ENCODE data around the gene KLK5. TPM values are rescaled to one million over a fixed set of nuclear protein-coding genes. Genes with fewer than 3 reads are reported as not detected.

The KLK5 gene
- polyA plus RNA-seq, 2 of the 4 experiments (the other 2 are of a cell fraction) = not detected

GRCh38 chr19:50963381-50963780, 10.5 kb upstream of the KLK5 start:
- CTCF ChIA-PET = no interaction called here
- Histone ChIP-seq H3K9me3 (peaks cover 5% of the 10 kb centered on the region; the same call in 2 of the 3 replicates), H3K4me3 (no peak overlapping the region), H3K4me2 (no peak overlapping the region), H3K27ac (no peak overlapping the region), H3K4me1 (no peaks in the 10 kb centered on the region)
- WGBS (ENCODE audit: missing lambda C conversion rate) = 32% methylated on average over 6 of the region's 6 CpGs
- no peak for DNase-seq (ENCODE audit: low read depth in 1 of 2, low spot score in 1 of 2)
- ATAC-seq = no peak
- FAIRE-seq = no peak
- POLR2A ChIA-PET = no interaction called here
- TF ChIP-seq BHLHE40 (IDR thresholded peaks at IDR 0.05; ENCODE audit: low read depth, low read length) = no peak
- no peak for TF ChIP-seq E2F6 (IDR thresholded peaks at IDR 0.05; ENCODE audit: borderline replicate concordance, low read depth)
- no peak for TF ChIP-seq MYC (IDR thresholded peaks at IDR 0.05; ENCODE audit: borderline replicate concordance, low read length)
- TF ChIP-seq FOSL2 (IDR thresholded peaks at IDR 0.05) = no peak
- TF ChIP-seq FOSL2 (CRISPR knock-in tag; IDR thresholded peaks at IDR 0.05) = no peak
- TF ChIP-seq GATA3 (IDR thresholded peaks at IDR 0.05; ENCODE audit: borderline replicate concordance) = no peak
- TF ChIP-seq POLR2A (IDR thresholded peaks at IDR 0.05; ENCODE audit: low read length) = no peak
- TF ChIP-seq HOXB5 (CRISPR knock-in tag; IDR thresholded peaks at IDR 0.05) = no peak
- no peak for TF ChIP-seq CEBPB (IDR thresholded peaks at IDR 0.05)
- TF ChIP-seq HOXB13 (CRISPR knock-in tag; IDR thresholded peaks at IDR 0.05; ENCODE audit: low read depth) = no peak
- TF ChIP-seq HES2 (IDR thresholded peaks at IDR 0.05) = no peak
- TF ChIP-seq NFE2L2 (conservative IDR thresholded peaks at IDR 0.05; ENCODE audit: low read length) = no peak
- no peak for TF ChIP-seq FOSB (CRISPR knock-in tag; IDR thresholded peaks at IDR 0.05)
- no peak for TF ChIP-seq CHD4 (IDR thresholded peaks at IDR 0.05; ENCODE audit: borderline replicate concordance)
- TF ChIP-seq ZC3H11A (IDR thresholded peaks at IDR 0.05) = no peak

- Histone ChIP-seq H3K27ac (no peak overlapping the region), H3K4me3 (no peak overlapping the region), H3K9me3 (peaks cover 5% of the 10 kb centered on the region; the same call in 2 of the 3 replicates), H3K4me2 (no peak overlapping the region), H3K4me1 (no peaks in the 10 kb centered on the region)
- peak in 1 of 2 experiments; percentile 21 for DNase-seq (ENCODE audit: low read depth in 1 of 2, low spot score in 1 of 2)
- TF ChIP-seq ZC3H11A (IDR thresholded peaks at IDR 0.05) = no peak
- no peak for TF ChIP-seq POLR2A (IDR thresholded peaks at IDR 0.05; ENCODE audit: low read length)
- TF ChIP-seq ZSCAN20 (CRISPR knock-in tag; IDR thresholded peaks at IDR 0.05) = no peak
- TF ChIP-seq MAZ (IDR thresholded peaks at IDR 0.05; ENCODE audit: borderline replicate concordance, low read depth, low read length) = no peak
- no peak for TF ChIP-seq GATA3 (IDR thresholded peaks at IDR 0.05; ENCODE audit: borderline replicate concordance)
- no peak for TF ChIP-seq NPAS2 (CRISPR knock-in tag; IDR thresholded peaks at IDR 0.05; ENCODE audit: borderline replicate concordance)
- TF ChIP-seq HEYL (CRISPR knock-in tag; IDR thresholded peaks at IDR 0.05) = no peak
- TF ChIP-seq JUNB (IDR thresholded peaks at IDR 0.05) = no peak
- TF ChIP-seq MAFK (IDR thresholded peaks at IDR 0.05; ENCODE audit: partially characterized antibody) = no peak
- FAIRE-seq = no peak
- ChIA-PET CTCF (interaction anchor here (0.5 kb wide), 1 partner anchor 39 kb away, joined by 3 read pairs; the partner anchor contains the start of gene KLK8), POLR2A (no interaction called here)
- peak in 1 of 2 experiments; percentile 10; a peak in 2 of 6 replicates for ATAC-seq
- WGBS (ENCODE audit: missing lambda C conversion rate) = 48% methylated on average over 1 of the region's 1 CpG
Observed at GRCh38 chr19:50962245-50962644, 9.4 kb upstream of the KLK5 start.

- FAIRE-seq (no peak), DNase-seq (ENCODE audit: low read depth in 1 of 2, low spot score in 1 of 2) (peak in 1 of 2 experiments; percentile 52), ATAC-seq (peak; percentile 71 to 79)
- POLR2A ChIA-PET = no interaction called here
- TF ChIP-seq ATOH8 (CRISPR knock-in tag; IDR thresholded peaks at IDR 0.05; ENCODE audit: low read depth) (no peak), FOSL2 (IDR thresholded peaks at IDR 0.05) (no peak), FOSL2 (CRISPR knock-in tag; IDR thresholded peaks at IDR 0.05) (no peak), KDM1A (IDR thresholded peaks at IDR 0.05; ENCODE audit: low read depth) (no peak), EP300 (IDR thresholded peaks at IDR 0.05) (no peak), CHD4 (IDR thresholded peaks at IDR 0.05; ENCODE audit: borderline replicate concordance) (no peak), SREBF2 (IDR thresholded peaks at IDR 0.05) (no peak), EHF (CRISPR knock-in tag; IDR thresholded peaks at IDR 0.05) (no peak), JUN (IDR thresholded peaks at IDR 0.05) (no peak), ESRRA (IDR thresholded peaks at IDR 0.05; ENCODE audit: borderline replicate concordance, low read length) (no peak), USF2 (IDR thresholded peaks at IDR 0.05) (no peak)
- 9% methylated on average over 9 of the region's 9 CpGs for WGBS (ENCODE audit: missing lambda C conversion rate)
- Histone ChIP-seq H3K4me1 (no peaks in the 10 kb centered on the region), H3K4me3 (no peak overlapping the region), H3K27ac (no peak overlapping the region), H3K4me2 (no peak overlapping the region), H3K9me3 (peaks cover 5% of the 10 kb centered on the region; the same call in 2 of the 3 replicates)
- CTCF ChIA-PET = interaction anchor here (1.1 kb wide), 1 partner anchor 30 kb away, joined by 3 read pairs; no protein-coding TSS in a partner anchor
Observed at GRCh38 chr19:50959731-50960500, 7.1 kb upstream of the KLK5 start.
